Measurements from ENCODE around the gene ACTN1.

Gene ACTN1

DNA sequence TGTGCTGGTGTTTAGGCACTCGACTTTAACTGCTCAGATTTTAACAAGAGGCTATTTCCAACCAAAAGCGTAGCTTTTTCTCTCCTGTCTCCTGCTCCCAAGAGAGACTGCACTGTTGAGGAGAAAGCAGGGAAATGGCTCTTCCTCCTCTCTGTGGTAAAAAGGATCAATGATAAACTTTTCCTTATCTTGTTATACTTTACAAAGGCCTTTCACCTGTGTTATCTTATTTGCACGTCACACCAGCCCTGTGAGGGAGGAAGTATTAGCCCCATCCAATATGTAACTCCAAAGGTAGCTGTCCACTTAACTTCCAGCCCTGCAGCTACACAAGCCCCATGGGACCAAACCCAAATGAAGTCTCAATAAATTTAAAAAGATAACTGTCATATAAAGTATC is 153.4 kb downstream of the ACTN1 start:
- TF ChIP-seq, protein P1, sequence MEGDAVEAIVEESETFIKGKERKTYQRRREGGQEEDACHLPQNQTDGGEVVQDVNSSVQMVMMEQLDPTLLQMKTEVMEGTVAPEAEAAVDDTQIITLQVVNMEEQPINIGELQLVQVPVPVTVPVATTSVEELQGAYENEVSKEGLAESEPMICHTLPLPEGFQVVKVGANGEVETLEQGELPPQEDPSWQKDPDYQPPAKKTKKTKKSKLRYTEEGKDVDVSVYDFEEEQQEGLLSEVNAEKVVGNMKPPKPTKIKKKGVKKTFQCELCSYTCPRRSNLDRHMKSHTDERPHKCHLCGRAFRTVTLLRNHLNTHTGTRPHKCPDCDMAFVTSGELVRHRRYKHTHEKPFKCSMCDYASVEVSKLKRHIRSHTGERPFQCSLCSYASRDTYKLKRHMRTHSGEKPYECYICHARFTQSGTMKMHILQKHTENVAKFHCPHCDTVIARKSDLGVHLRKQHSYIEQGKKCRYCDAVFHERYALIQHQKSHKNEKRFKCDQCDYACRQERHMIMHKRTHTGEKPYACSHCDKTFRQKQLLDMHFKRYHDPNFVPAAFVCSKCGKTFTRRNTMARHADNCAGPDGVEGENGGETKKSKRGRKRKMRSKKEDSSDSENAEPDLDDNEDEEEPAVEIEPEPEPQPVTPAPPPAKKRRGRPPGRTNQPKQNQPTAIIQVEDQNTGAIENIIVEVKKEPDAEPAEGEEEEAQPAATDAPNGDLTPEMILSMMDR (IDR thresholded peaks at IDR 0.05; ENCODE audit: low read depth, low read length), result no peak
- H3K4me1 ChIP-seq, result no peaks in the 10 kb centered on the region

DNA sequence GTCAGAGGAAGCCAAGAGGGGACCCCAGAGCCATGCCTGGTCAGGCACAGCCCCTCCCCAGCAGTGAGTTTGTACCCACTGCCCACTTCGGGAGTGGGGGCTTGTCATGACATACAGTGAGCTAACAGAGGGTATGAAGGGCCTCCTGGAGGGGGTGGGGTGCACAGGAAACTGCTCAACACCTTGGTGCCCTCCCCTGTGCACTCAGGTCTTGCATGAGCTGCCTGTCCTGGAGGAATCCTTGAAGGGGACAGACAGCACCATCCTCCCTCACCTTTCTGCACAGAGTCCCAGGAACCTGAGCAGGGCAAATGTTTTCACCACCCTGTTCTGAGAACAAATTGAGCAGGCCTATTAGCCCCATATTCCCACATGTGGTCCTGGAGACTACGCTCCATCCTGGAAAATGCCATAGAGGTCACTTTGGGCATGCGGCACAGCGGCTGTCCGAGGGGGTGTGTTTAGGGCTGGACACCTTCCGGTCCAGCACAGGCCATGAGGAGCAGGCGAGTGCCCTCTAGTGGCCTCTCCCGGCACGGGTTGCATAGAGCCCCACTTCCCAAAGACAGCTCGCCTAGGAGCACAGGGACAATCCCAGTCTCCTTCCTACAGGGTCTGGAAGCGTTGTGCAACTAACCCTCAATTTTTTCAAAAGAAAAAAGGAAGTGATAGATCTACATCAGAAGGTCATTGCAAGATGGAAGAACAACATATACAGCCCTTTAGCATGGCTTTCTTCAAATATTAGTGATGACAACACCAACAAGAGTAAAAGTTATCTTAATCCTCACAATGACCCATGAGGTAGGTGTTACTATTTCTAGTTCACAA is 154.4 kb downstream of the ACTN1 start:
- H3K36me3 ChIP-seq, result no peaks in the 10 kb centered on the region
- H3K9me3 ChIP-seq, result no peaks in the 10 kb centered on the region
- H3K4me1 ChIP-seq, result no peaks in the 10 kb centered on the region
- H3K4me3 ChIP-seq (ENCODE audit: low read depth, low read length), result peak overlapping the region; percentile 43
- DNase-seq, result peak; percentile 90
- H3K27me3 ChIP-seq, result no peaks in the 10 kb centered on the region
- TF ChIP-seq, protein P1 (IDR thresholded peaks at IDR 0.05; ENCODE audit: low read depth, low read length), result peak; percentile 98

More for the DNA sequence above, 153.4 kb downstream of the ACTN1 start:
- Histone ChIP-seq H3K4me3 (ENCODE audit: low read depth, low read length) (no peak overlapping the region), H3K36me3 (no peaks in the 10 kb centered on the region), H3K27me3 (0 out of 2 replicates have a peak, but pooled peaks cover 3% of the 10 kb centered on the region), H3K9me3 (no peaks in the 10 kb centered on the region)
- DNase-seq, result no peak

GRCh38 chr14:68824207-68824516 is 154.9 kb downstream of the ACTN1 start:
- DNase-seq, result no peak
- H3K9me3 ChIP-seq, result no peaks in the 10 kb centered on the region
- no peaks in the 10 kb centered on the region for H3K4me1 ChIP-seq
- no peaks in the 10 kb centered on the region for H3K27me3 ChIP-seq
- no peak overlapping the region for H3K4me3 ChIP-seq (ENCODE audit: low read depth, low read length)
- TF ChIP-seq, protein P1 (IDR thresholded peaks at IDR 0.05; ENCODE audit: low read depth, low read length), result no peak
- H3K36me3 ChIP-seq, result no peaks in the 10 kb centered on the region

Measured in BE2C (cell line).